Measurements from ENCODE around the gene HSF2BP. TPM values are rescaled to one million over a fixed set of nuclear protein-coding genes. Genes with fewer than 3 reads are reported as not detected.

HSF2BP gene
- total RNA-seq, 1 experiment from 2014 or later: 1.5 TPM

DNA sequence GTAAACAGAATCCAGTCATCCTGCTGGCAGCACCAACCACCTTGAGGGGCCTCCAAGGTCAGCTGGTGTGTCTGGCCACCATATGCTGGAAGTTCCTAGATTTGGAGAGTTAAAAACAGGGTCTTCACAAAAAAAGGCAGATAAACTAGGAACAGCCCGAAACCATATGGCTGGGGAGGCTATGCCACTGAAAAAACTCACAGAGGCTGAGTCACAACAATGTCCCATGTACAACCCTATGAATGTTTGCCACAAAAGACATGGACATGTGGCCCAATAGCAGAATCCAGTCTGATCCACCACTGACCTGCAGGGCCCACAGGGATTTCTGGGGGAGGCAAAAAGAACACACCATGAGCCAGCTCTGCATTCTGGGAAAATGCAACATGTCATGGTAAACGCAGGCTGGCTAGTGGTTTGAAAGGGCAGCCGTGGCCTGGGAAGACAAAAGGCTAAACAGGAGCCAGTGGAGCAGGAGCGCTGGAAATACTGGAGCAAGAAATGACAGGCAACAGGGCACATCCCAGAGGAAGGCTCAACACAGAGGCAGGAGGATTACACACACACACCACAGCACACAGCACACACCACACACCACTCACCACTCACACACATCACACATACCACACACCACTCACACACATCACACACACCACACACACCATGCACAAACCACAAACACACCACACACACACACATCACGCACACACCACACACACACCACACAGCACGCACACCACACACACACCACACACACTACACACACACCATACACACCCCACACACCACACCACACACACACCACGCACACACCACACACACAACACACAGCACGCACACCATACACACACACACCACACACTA, 55.4 kb downstream of the HSF2BP start:
- CTCF ChIA-PET: interaction anchor here (0.7 kb wide), 1 partner anchor 278 kb away, joined by 3 read pairs; no protein-coding TSS in a partner anchor
- Mint-ChIP-seq H3K9me3 (ENCODE audit: low read depth, unreplicated experiment) (no peaks in the 10 kb centered on the region), H3K27ac (ENCODE audit: unreplicated experiment) (no peak overlapping the region), H3K4me3 (ENCODE audit: low read depth, unreplicated experiment) (no peak overlapping the region), H3K4me1 (ENCODE audit: low read depth, unreplicated experiment) (peaks cover 18% of the 10 kb centered on the region), H3K36me3 (ENCODE audit: insufficient read depth, unreplicated experiment) (no peaks in the 10 kb centered on the region), H3K27me3 (ENCODE audit: unreplicated experiment) (no peaks in the 10 kb centered on the region)
- no peak for DNase-seq
- TF ChIP-seq, protein P1, sequence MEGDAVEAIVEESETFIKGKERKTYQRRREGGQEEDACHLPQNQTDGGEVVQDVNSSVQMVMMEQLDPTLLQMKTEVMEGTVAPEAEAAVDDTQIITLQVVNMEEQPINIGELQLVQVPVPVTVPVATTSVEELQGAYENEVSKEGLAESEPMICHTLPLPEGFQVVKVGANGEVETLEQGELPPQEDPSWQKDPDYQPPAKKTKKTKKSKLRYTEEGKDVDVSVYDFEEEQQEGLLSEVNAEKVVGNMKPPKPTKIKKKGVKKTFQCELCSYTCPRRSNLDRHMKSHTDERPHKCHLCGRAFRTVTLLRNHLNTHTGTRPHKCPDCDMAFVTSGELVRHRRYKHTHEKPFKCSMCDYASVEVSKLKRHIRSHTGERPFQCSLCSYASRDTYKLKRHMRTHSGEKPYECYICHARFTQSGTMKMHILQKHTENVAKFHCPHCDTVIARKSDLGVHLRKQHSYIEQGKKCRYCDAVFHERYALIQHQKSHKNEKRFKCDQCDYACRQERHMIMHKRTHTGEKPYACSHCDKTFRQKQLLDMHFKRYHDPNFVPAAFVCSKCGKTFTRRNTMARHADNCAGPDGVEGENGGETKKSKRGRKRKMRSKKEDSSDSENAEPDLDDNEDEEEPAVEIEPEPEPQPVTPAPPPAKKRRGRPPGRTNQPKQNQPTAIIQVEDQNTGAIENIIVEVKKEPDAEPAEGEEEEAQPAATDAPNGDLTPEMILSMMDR (IDR thresholded peaks at IDR 0.05; ENCODE audit: unreplicated experiment): no peak
- intact Hi-C loops (cut with micrococcal nuclease; ENCODE audit: unreplicated experiment): loop anchor here (5.0 kb wide), 1 partner anchor 33 kb away; no protein-coding TSS in a partner anchor
- no TSS peak for BruUV-seq (replicated peaks)

DNA sequence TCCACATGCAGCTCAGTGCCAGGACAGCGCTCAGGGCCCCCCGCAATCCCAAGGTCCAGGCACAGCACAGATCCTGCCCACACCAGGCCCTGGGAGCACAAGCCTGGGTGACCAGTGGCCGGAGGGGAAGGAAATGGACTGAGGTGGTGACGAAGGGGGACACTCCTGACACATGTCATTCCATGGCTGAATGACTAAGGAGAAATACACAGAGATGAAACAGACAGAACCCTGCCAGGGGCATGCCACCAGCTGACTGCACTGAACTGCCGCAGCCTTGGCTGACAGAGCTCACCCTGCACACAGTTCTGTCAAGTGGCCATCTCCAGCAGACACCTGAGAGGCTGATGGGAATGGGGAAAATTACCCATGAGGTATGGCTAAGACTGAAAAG, 56.1 kb downstream of the HSF2BP start:
- TF ChIP-seq, protein P1 (IDR thresholded peaks at IDR 0.05; ENCODE audit: unreplicated experiment): no peak
- no peak for DNase-seq
- intact Hi-C loops (cut with micrococcal nuclease; ENCODE audit: unreplicated experiment): loop anchor here (5.0 kb wide), 1 partner anchor 34 kb away; no protein-coding TSS in a partner anchor
- no peaks in the 10 kb centered on the region for H3K27me3 Mint-ChIP-seq (ENCODE audit: unreplicated experiment)
- no peak overlapping the region for H3K27ac Mint-ChIP-seq (ENCODE audit: unreplicated experiment)
- no peak overlapping the region for H3K4me3 Mint-ChIP-seq (ENCODE audit: low read depth, unreplicated experiment)
- H3K4me1 Mint-ChIP-seq (ENCODE audit: low read depth, unreplicated experiment): peaks cover 17% of the 10 kb centered on the region
- no TSS peak for BruUV-seq (replicated peaks)
- H3K36me3 Mint-ChIP-seq (ENCODE audit: insufficient read depth, unreplicated experiment): no peaks in the 10 kb centered on the region
- CTCF ChIA-PET: interaction anchor here (0.7 kb wide), 1 partner anchor 278 kb away, joined by 3 read pairs; no protein-coding TSS in a partner anchor
- H3K9me3 Mint-ChIP-seq (ENCODE audit: low read depth, unreplicated experiment): no peaks in the 10 kb centered on the region

DNA sequence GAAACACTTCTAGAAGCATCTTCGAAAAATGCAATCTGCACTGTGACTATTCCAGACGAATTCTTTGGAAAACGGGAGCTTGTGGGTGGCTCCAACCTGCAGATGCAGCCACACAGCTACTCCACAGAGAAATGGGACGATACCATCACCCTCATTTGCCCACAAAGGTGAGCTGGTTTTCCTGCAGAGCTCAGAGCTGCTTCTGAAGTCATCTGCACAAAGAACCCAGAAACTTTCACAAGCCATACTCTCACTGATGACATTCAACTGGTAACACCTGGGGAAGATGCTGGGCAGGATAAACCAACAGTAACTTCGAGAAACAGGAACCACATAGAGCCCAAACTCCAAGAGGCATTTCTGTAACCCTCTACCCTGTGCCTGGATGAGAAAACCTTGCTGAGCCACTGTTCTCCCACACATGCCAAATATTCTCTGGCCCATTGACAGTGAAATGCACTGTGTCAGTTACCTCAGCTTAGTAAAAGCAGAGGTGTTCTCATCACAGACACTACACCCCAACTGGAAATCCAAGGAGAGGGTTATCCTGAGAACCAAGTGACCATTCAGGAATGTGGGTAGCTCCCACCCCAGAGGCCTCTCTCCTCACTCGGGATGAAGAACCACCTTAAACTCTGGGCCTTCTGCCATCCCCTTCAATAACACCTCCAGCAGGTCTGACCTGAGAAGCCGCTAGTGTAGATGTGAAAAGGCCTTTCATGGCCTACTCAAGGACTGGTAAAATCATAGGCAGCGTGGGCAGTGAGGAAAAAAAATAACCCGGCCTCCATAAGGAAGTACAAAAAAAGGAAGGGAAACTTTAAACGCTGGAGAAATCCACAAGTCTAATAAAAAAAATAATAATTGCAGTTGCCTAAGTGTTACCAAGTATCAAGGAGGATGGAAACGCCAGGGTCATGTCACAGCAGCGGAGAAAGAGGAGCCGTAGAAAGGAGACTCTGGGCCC, 56.7 kb downstream of the HSF2BP start:
- no peaks in the 10 kb centered on the region for H3K36me3 Mint-ChIP-seq (ENCODE audit: insufficient read depth, unreplicated experiment)
- peaks cover 10% of the 10 kb centered on the region for H3K4me1 Mint-ChIP-seq (ENCODE audit: low read depth, unreplicated experiment)
- no peak overlapping the region for H3K4me3 Mint-ChIP-seq (ENCODE audit: low read depth, unreplicated experiment)
- BruUV-seq (replicated peaks): no TSS peak
- CTCF ChIA-PET: no interaction called here
- TF ChIP-seq, protein P1 (IDR thresholded peaks at IDR 0.05; ENCODE audit: unreplicated experiment): no peak
- no peak for DNase-seq
- no peaks in the 10 kb centered on the region for H3K9me3 Mint-ChIP-seq (ENCODE audit: low read depth, unreplicated experiment)
- H3K27ac Mint-ChIP-seq (ENCODE audit: unreplicated experiment): no peak overlapping the region
- intact Hi-C loops (cut with micrococcal nuclease; ENCODE audit: unreplicated experiment): loop anchor here (5.0 kb wide), 1 partner anchor 35 kb away; no protein-coding TSS in a partner anchor
- no peaks in the 10 kb centered on the region for H3K27me3 Mint-ChIP-seq (ENCODE audit: unreplicated experiment)

Measured in Calu3 (cell line).